Measurements from ENCODE around the gene EFNB2. TPM values are rescaled to one million over a fixed set of nuclear protein-coding genes. Genes with fewer than 3 reads are reported as not detected.

Gene EFNB2
- total RNA-seq, 1 experiment from 2014 or later = 5.2 TPM

DNA sequence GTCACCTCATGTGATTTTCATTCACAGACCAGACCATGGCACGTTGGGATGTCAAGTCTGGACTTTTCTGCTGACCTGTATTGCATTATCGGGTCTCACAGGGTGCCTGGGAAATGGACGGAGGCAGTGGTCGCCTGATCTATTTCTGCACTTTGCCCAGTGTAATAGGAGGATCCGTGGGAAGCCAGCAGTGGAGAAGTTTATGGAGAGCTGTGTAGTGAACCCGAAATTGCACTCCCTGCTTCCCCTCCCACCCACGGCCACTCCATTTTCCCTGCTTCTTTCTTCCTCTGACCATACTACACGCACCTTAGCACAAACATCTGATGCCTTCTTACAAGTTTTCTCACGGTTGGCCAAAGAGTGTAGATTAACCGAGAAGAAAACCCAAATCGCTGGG lies 16.9 kb downstream of the EFNB2 start:
- intact Hi-C loops (cut with micrococcal nuclease; ENCODE audit: unreplicated experiment) = no loop called here
- no peak overlapping the region for H3K27ac ChIP-seq (ENCODE audit: low read depth, low read length, poor library complexity, severe bottlenecking)
- H3K4me1 ChIP-seq (ENCODE audit: insufficient read depth, low read length, poor library complexity, severe bottlenecking) = peaks cover 3% of the 10 kb centered on the region
- no peak overlapping the region for H3K4me3 ChIP-seq (ENCODE audit: low read depth, low read length, poor library complexity, severe bottlenecking)
- no peaks in the 10 kb centered on the region for H3K36me3 ChIP-seq (ENCODE audit: insufficient read depth, low read length, poor library complexity, severe bottlenecking)
- no TSS peak for BruUV-seq (replicated peaks)
- ChIA-PET CTCF (no interaction called here), POLR2A (ENCODE audit: low non-redundant PET) (no interaction called here)
- no peak for DNase-seq (ENCODE audit: low spot score)
- H3K27me3 ChIP-seq (replicated peaks; ENCODE audit: insufficient read depth, low read depth, low read length, poor library complexity) = no peaks in the 10 kb centered on the region
- no peaks in the 10 kb centered on the region for H3K9me3 ChIP-seq (ENCODE audit: low read depth, low read length, poor library complexity, severe bottlenecking)
- TF ChIP-seq EZH2 (IDR thresholded peaks at IDR 0.05; ENCODE audit: borderline replicate concordance, low read depth, low read length, poor library complexity, severe bottlenecking) = no peak
- TF ChIP-seq CTCF (conservative IDR thresholded peaks at IDR 0.05; ENCODE audit: low read depth, low read length) = no peak

- Histone ChIP-seq H3K9me3 (ENCODE audit: low read depth, low read length, poor library complexity, severe bottlenecking) (no peaks in the 10 kb centered on the region), H3K36me3 (ENCODE audit: insufficient read depth, low read length, poor library complexity, severe bottlenecking) (no peaks in the 10 kb centered on the region), H3K4me1 (ENCODE audit: insufficient read depth, low read length, poor library complexity, severe bottlenecking) (peaks cover 6% of the 10 kb centered on the region), H3K4me3 (ENCODE audit: low read depth, low read length, poor library complexity, severe bottlenecking) (no peak overlapping the region), H3K27ac (ENCODE audit: low read depth, low read length, poor library complexity, severe bottlenecking) (no peak overlapping the region), H3K27me3 (replicated peaks; ENCODE audit: insufficient read depth, low read depth, low read length, poor library complexity) (no peaks in the 10 kb centered on the region)
- ChIA-PET CTCF (no interaction called here), POLR2A (ENCODE audit: low non-redundant PET) (no interaction called here)
- TF ChIP-seq EZH2 (IDR thresholded peaks at IDR 0.05; ENCODE audit: borderline replicate concordance, low read depth, low read length, poor library complexity, severe bottlenecking) (no peak), CTCF (conservative IDR thresholded peaks at IDR 0.05; ENCODE audit: low read depth, low read length) (no peak)
- DNase-seq (ENCODE audit: low spot score) = no peak
- BruUV-seq (replicated peaks) = no TSS peak
- intact Hi-C loops (cut with micrococcal nuclease; ENCODE audit: unreplicated experiment) = no loop called here
Measured at GRCh38 chr13:106517109-106517847, 18.2 kb downstream of the EFNB2 start.

DNA sequence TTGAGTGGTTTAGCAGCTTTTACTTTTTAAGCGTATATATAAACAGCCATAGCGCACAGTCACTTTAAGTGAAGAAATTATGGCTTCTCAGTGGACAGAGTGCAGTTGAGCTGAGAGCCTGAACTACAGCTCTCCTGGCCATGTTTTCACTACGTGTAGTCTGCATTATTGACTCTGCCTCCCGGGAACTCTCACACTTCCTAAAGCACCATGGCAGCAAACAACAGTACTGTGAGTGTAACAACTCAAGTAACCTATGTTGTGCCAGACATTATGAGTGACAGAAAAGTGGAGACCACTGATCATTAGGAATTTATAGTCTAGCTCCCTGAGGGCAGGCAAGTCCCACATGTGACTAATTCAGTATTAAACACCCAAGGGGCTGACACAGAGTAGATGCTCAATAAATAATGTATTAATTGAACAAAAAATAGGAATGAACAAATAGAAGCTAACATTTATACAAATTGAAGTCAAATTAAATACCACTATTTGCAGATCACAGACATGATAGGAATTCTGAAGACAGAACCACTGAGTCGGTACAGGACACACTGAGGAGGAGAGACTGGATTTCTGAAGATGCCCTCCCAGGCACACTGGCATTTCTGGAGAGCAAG lies 19.7 kb downstream of the EFNB2 start:
- intact Hi-C loops (cut with micrococcal nuclease; ENCODE audit: unreplicated experiment) = no loop called here
- peaks cover 6% of the 10 kb centered on the region for H3K4me1 ChIP-seq (ENCODE audit: insufficient read depth, low read length, poor library complexity, severe bottlenecking)
- DNase-seq (ENCODE audit: low spot score) = no peak
- no peaks in the 10 kb centered on the region for H3K27me3 ChIP-seq (replicated peaks; ENCODE audit: insufficient read depth, low read depth, low read length, poor library complexity)
- H3K9me3 ChIP-seq (ENCODE audit: low read depth, low read length, poor library complexity, severe bottlenecking) = no peaks in the 10 kb centered on the region
- H3K36me3 ChIP-seq (ENCODE audit: insufficient read depth, low read length, poor library complexity, severe bottlenecking) = no peaks in the 10 kb centered on the region
- ChIA-PET POLR2A (ENCODE audit: low non-redundant PET) (no interaction called here), CTCF (no interaction called here)
- no TSS peak for BruUV-seq (replicated peaks)
- no peak overlapping the region for H3K4me3 ChIP-seq (ENCODE audit: low read depth, low read length, poor library complexity, severe bottlenecking)
- TF ChIP-seq CTCF (conservative IDR thresholded peaks at IDR 0.05; ENCODE audit: low read depth, low read length) (no peak), EZH2 (IDR thresholded peaks at IDR 0.05; ENCODE audit: borderline replicate concordance, low read depth, low read length, poor library complexity, severe bottlenecking) (no peak)
- no peak overlapping the region for H3K27ac ChIP-seq (ENCODE audit: low read depth, low read length, poor library complexity, severe bottlenecking)
